ENCODE measurements around the gene ATXN1. TPM values are rescaled to one million over a fixed set of nuclear protein-coding genes. Genes with fewer than 3 reads are reported as not detected.

The ATXN1 gene
- total and polyA plus RNA-seq, 2 experiments from 2014 or later: 4.8 to 9.1 TPM

DNA sequence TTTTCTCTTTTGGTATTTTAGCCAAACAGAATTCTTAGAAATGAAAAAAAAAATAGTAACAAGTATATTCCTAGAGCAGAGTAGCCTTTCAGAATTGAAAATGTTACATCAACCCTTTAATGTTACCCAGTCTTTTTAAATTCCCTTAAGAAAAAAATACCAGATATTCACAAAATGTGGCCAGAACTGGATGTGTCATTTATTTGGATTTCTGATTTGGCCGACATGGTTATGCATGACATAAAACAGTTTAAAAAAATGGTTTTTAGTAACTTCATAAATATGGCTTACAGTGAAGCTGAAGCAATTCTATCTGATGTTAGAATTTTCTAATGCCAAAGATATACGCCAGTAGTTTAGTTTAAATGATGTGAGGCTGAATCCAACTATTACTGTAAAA, 112.0 kb downstream of the ATXN1 start (continued):
- TF ChIP-seq, protein P1, sequence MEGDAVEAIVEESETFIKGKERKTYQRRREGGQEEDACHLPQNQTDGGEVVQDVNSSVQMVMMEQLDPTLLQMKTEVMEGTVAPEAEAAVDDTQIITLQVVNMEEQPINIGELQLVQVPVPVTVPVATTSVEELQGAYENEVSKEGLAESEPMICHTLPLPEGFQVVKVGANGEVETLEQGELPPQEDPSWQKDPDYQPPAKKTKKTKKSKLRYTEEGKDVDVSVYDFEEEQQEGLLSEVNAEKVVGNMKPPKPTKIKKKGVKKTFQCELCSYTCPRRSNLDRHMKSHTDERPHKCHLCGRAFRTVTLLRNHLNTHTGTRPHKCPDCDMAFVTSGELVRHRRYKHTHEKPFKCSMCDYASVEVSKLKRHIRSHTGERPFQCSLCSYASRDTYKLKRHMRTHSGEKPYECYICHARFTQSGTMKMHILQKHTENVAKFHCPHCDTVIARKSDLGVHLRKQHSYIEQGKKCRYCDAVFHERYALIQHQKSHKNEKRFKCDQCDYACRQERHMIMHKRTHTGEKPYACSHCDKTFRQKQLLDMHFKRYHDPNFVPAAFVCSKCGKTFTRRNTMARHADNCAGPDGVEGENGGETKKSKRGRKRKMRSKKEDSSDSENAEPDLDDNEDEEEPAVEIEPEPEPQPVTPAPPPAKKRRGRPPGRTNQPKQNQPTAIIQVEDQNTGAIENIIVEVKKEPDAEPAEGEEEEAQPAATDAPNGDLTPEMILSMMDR (conservative IDR thresholded peaks at IDR 0.05; ENCODE audit: low read depth in 2 of 2): no peak
- TF ChIP-seq EZH2phosphoT487 (IDR thresholded peaks at IDR 0.05; ENCODE audit: unreplicated experiment) (no peak), EZH2 (IDR thresholded peaks at IDR 0.05; ENCODE audit: low read depth, unreplicated experiment) (no peak), POLR2AphosphoS5 (IDR thresholded peaks at IDR 0.05; ENCODE audit: low read depth) (no peak)

GRCh38 chr6:16648003-16648402, 113.3 kb downstream of the ATXN1 start:
- DNase-seq (ENCODE audit: low spot score) (no peak), ATAC-seq (no peak)
- no peak overlapping the region for H2AFZ ChIP-seq
- no peak for TF ChIP-seq JUNB (IDR thresholded peaks at IDR 0.05; ENCODE audit: unreplicated experiment)
- TF ChIP-seq, protein P2, sequence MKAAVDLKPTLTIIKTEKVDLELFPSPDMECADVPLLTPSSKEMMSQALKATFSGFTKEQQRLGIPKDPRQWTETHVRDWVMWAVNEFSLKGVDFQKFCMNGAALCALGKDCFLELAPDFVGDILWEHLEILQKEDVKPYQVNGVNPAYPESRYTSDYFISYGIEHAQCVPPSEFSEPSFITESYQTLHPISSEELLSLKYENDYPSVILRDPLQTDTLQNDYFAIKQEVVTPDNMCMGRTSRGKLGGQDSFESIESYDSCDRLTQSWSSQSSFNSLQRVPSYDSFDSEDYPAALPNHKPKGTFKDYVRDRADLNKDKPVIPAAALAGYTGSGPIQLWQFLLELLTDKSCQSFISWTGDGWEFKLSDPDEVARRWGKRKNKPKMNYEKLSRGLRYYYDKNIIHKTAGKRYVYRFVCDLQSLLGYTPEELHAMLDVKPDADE (IDR thresholded peaks at IDR 0.05): no peak
- TF ChIP-seq, protein P1 (conservative IDR thresholded peaks at IDR 0.05; ENCODE audit: low read depth in 2 of 2): no peak
- no peaks in the 10 kb centered on the region for H4K20me1 ChIP-seq (replicated peaks; ENCODE audit: insufficient read depth)
- H3K36me3 ChIP-seq (ENCODE audit: insufficient read depth): no peaks in the 10 kb centered on the region
- H3F3A ChIP-seq (replicated peaks; ENCODE audit: low read depth): no peaks in the 10 kb centered on the region
- H3K4me2 ChIP-seq: no peak overlapping the region
- H3K36me3 Mint-ChIP-seq (ENCODE audit: low read depth): no peaks in the 10 kb centered on the region
- peaks cover 2% of the 10 kb centered on the region for H3K27me3 Mint-ChIP-seq (ENCODE audit: insufficient read depth, low read depth, poor library complexity)
- no peaks in the 10 kb centered on the region for H3K9me3 Mint-ChIP-seq
- no peak overlapping the region for H3K27ac ChIP-seq (ENCODE audit: low read depth)
- H3K9me2 ChIP-seq (ENCODE audit: insufficient read depth): no peaks in the 10 kb centered on the region
- H3K4me1 Mint-ChIP-seq: no peaks in the 10 kb centered on the region
- no peaks in the 10 kb centered on the region for H3K4me1 ChIP-seq (ENCODE audit: insufficient read depth)
- no peaks in the 10 kb centered on the region for H3K79me2 ChIP-seq (replicated peaks; ENCODE audit: insufficient read depth)
- no peak overlapping the region for H3K4me3 ChIP-seq
- no peak overlapping the region for H3K4me3 Mint-ChIP-seq
- H3K27me3 ChIP-seq (ENCODE audit: insufficient read depth): no peaks in the 10 kb centered on the region
- no peak overlapping the region for H3K27ac Mint-ChIP-seq

DNA sequence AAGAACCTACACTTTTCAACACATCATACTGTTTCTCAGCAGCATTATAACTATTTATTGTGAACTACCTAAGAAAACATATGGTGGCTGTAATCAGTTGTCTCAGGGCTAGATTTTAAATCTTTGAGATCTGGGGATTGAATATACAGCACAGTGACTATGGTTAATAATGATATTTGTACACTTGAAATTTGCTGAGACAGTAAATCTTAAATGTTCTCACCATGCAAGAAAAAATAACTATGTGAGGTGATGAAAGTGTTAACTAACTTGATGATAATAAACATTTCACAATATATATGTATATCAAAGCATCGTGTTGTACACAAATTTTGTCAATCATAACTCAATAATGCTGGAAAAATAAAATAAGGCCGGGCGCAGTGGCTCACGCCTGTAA, 113.8 kb downstream of the ATXN1 start:
- peaks cover 2% of the 10 kb centered on the region for H3K27me3 Mint-ChIP-seq (ENCODE audit: insufficient read depth, low read depth, poor library complexity)
- H3K36me3 Mint-ChIP-seq (ENCODE audit: low read depth): no peaks in the 10 kb centered on the region
- Histone ChIP-seq H3K36me3 (ENCODE audit: insufficient read depth) (no peaks in the 10 kb centered on the region), H3K4me2 (no peak overlapping the region), H2AFZ (no peak overlapping the region), H3F3A (replicated peaks; ENCODE audit: low read depth) (no peaks in the 10 kb centered on the region), H3K4me3 (no peak overlapping the region), H3K27me3 (ENCODE audit: insufficient read depth) (no peaks in the 10 kb centered on the region), H3K27ac (ENCODE audit: low read depth) (no peak overlapping the region), H3K79me2 (replicated peaks; ENCODE audit: insufficient read depth) (no peaks in the 10 kb centered on the region), H3K4me1 (ENCODE audit: insufficient read depth) (no peaks in the 10 kb centered on the region), H3K9me2 (ENCODE audit: insufficient read depth) (no peaks in the 10 kb centered on the region), H4K20me1 (replicated peaks; ENCODE audit: insufficient read depth) (no peaks in the 10 kb centered on the region)
- H3K9me3 Mint-ChIP-seq: no peaks in the 10 kb centered on the region
- no peak for DNase-seq (ENCODE audit: low spot score)
- H3K4me1 Mint-ChIP-seq: no peaks in the 10 kb centered on the region
- ATAC-seq: no peak
- no peak overlapping the region for H3K27ac Mint-ChIP-seq
- H3K4me3 Mint-ChIP-seq: no peak overlapping the region
- TF ChIP-seq STAT1 (IDR thresholded peaks at IDR 0.05; ENCODE audit: unreplicated experiment): no peak
- no peak for TF ChIP-seq NANOG (IDR thresholded peaks at IDR 0.05; ENCODE audit: borderline replicate concordance)
- TF ChIP-seq EZH2phosphoT487 (IDR thresholded peaks at IDR 0.05; ENCODE audit: unreplicated experiment): no peak
- TF ChIP-seq, protein P3, sequence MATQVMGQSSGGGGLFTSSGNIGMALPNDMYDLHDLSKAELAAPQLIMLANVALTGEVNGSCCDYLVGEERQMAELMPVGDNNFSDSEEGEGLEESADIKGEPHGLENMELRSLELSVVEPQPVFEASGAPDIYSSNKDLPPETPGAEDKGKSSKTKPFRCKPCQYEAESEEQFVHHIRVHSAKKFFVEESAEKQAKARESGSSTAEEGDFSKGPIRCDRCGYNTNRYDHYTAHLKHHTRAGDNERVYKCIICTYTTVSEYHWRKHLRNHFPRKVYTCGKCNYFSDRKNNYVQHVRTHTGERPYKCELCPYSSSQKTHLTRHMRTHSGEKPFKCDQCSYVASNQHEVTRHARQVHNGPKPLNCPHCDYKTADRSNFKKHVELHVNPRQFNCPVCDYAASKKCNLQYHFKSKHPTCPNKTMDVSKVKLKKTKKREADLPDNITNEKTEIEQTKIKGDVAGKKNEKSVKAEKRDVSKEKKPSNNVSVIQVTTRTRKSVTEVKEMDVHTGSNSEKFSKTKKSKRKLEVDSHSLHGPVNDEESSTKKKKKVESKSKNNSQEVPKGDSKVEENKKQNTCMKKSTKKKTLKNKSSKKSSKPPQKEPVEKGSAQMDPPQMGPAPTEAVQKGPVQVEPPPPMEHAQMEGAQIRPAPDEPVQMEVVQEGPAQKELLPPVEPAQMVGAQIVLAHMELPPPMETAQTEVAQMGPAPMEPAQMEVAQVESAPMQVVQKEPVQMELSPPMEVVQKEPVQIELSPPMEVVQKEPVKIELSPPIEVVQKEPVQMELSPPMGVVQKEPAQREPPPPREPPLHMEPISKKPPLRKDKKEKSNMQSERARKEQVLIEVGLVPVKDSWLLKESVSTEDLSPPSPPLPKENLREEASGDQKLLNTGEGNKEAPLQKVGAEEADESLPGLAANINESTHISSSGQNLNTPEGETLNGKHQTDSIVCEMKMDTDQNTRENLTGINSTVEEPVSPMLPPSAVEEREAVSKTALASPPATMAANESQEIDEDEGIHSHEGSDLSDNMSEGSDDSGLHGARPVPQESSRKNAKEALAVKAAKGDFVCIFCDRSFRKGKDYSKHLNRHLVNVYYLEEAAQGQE (IDR thresholded peaks at IDR 0.05; ENCODE audit: unreplicated experiment): no peak
- TF ChIP-seq POLR2AphosphoS5 (IDR thresholded peaks at IDR 0.05; ENCODE audit: low read depth): no peak
- TF ChIP-seq CREB1 (CRISPR knock-in tag; IDR thresholded peaks at IDR 0.05; ENCODE audit: low read depth): no peak
- TF ChIP-seq JUNB (IDR thresholded peaks at IDR 0.05; ENCODE audit: unreplicated experiment): no peak
- TF ChIP-seq, protein P2 (IDR thresholded peaks at IDR 0.05): no peak
- TF ChIP-seq ZNF331 (CRISPR knock-in tag; IDR thresholded peaks at IDR 0.05; ENCODE audit: low read depth): no peak

All from GM23338 (cell line).